ENCODE data around the gene CLDN25. TPM values are rescaled to one million over a fixed set of nuclear protein-coding genes. Genes with fewer than 3 reads are reported as not detected.

CLDN25 gene
- total RNA-seq, 4 donors from 2014 or later = not detected

DNA sequence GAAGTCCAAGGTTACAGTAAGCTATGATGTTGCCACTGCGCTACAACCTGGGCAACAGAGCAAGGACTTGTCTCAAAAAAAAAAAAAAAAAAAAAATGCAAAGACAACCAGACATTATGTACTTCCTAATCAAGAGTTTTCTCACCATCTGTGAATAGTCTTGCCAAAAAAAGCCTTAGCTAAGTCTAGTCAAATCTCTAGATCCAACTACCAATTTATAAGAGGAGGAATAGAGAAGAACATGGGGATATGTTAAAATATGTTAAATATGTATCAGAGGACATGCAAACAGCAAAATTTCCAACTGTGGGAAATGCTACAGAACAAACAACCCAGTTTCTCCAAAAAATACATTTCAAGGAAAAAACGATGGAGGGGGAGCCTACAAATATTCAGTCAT lies 50.2 kb downstream of the CLDN25 start:
- TF ChIP-seq POLR2A (IDR thresholded peaks at IDR 0.05; ENCODE audit: low read depth) (no peak), EP300 (IDR thresholded peaks at IDR 0.05) (no peak), POLR2AphosphoS5 (IDR thresholded peaks at IDR 0.05) (no peak)
- TF ChIP-seq, protein P1, sequence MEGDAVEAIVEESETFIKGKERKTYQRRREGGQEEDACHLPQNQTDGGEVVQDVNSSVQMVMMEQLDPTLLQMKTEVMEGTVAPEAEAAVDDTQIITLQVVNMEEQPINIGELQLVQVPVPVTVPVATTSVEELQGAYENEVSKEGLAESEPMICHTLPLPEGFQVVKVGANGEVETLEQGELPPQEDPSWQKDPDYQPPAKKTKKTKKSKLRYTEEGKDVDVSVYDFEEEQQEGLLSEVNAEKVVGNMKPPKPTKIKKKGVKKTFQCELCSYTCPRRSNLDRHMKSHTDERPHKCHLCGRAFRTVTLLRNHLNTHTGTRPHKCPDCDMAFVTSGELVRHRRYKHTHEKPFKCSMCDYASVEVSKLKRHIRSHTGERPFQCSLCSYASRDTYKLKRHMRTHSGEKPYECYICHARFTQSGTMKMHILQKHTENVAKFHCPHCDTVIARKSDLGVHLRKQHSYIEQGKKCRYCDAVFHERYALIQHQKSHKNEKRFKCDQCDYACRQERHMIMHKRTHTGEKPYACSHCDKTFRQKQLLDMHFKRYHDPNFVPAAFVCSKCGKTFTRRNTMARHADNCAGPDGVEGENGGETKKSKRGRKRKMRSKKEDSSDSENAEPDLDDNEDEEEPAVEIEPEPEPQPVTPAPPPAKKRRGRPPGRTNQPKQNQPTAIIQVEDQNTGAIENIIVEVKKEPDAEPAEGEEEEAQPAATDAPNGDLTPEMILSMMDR (IDR thresholded peaks at IDR 0.05) = no peak
- WGBS = 94% methylated on average over 2 of the region's 2 CpGs
- peaks cover 16 to 77% (median 51%) of the 10 kb centered on the region in 4 donors for H3K36me3 ChIP-seq
- no peak for DNase-seq (ENCODE audit: extremely low spot score)
- H3K27me3 ChIP-seq = no peaks in the 10 kb centered on the region
- intact Hi-C loops (cut with DNase I) = no loop called here
- no peaks in the 10 kb centered on the region for H3K4me1 ChIP-seq
- H3K9me3 ChIP-seq = no peaks in the 10 kb centered on the region
- H3K4me3 ChIP-seq = no peak overlapping the region
- no peak overlapping the region for H3K27ac ChIP-seq (replicated peaks in 1 of 4)

Small RNA genes lying within 50 kb of the gene (small RNA-seq; reads per million reads assigned to genes)
- gene LRRC37A13P = 0 reads per million in 3 donors
- gene RPS29P19 = 0 reads per million in 3 donors

Other genes starting within 250 kb of the CLDN25 start
- under 1 TPM; 0.26 to 0.83 (median 0.37) TPM for gene TMPRSS5, start 73.5 kb upstream of the CLDN25 start, total RNA-seq
- gene ZW10, start 6.1 kb upstream of the CLDN25 start, total RNA-seq = 10 to 100 TPM in 1 of 4 donors, 1 to 10 TPM in 3; 8.8 to 10.9 (median 9.4) TPM
- 10 to 100 TPM; 25.2 to 45.9 (median 35.3) TPM for gene USP28, start 95.8 kb downstream of the CLDN25 start, total RNA-seq
- gene HTR3B, start 125.0 kb downstream of the CLDN25 start, total RNA-seq = not detected
- 1 to 10 TPM in 2 of 4 donors, under 1 TPM in 2; 0.42 to 1.8 (median 0.90) TPM for gene HTR3A, start 195.3 kb downstream of the CLDN25 start, total RNA-seq